Erythroblast (primary cell): ENCODE results near the gene SENP1.

Experiments used
- GATA1 ChIP-seq: IDR thresholded peaks from 2 replicates; pipeline ENCODE4 v1.6.1; 2011; ENCODE audit warnings: low read depth, mild to moderate bottlenecking, control low read depth, low read length, moderate library complexity
- POLR2A ChIP-seq: IDR thresholded peaks from 2 replicates; pipeline ENCODE4 v1.6.1; 2011; ENCODE audit warnings: mild to moderate bottlenecking, low read length

DNA sequence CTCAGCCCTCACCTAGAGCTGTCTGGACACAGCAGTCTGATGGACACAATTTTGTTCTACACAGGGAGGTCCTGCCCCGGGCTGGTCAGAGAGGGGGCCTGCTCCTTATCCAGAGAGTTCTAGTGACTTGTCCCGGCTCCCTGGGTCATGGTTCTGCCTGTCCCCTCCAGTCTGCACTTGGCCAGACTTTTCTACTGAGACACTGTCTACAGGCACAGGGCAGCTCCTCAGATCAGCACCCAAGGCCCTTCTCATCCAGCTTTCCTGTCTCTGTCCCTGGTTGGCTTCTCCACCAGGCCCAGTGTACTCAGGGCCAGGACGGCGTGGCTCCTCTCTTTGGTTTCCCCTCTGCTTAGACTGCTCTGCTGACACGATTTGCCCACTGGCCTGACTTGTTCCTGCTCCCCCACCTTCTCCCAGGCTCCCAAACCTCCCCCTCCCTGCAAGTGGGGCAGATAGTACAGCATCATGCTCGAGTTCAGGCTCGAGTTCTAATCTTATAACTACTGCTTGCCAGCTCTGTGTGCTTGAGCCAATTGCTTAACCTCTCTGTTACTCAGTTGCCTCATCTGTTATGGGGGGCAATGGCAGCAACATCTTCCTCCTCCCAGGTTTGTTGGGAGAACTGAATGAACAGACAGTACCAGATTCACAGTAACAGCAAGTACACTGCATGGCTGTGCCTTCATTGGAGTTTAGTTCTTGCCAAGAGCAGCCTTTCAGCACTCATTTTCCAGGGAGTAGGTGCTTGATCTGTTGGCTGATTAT is 79.6 kb downstream of the SENP1 start:
- TF ChIP-seq POLR2A (no peak), GATA1 (no peak)
